Memory B cell (primary cell): ENCODE results near the gene SH3GL1.

Source experiments
- ATAC-seq: fragments of 150-1000 bp; cut with Tn5 transposase; 2 replicates; pipeline ENCODE4 v1.10.0; 2021; ENCODE audit warnings: low read depth, mild to moderate bottlenecking, moderate library complexity
- DNase-seq, 2 donors: peaks; one replicate each; pipeline ENCODE4 v3.0.0; 2022; ENCODE audit warnings: low spot score in 2 of 2
- H3K27ac Mint-ChIP-seq: one replicate; pipeline ENCODE4 v1.8.0; 2022; ENCODE audit warnings: mild to moderate bottlenecking, moderate library complexity, mixed read lengths
- H3K27me3 Mint-ChIP-seq: one replicate; pipeline ENCODE4 v1.8.0; 2022; ENCODE audit warnings: mixed read lengths
- H3K36me3 Mint-ChIP-seq: one replicate; pipeline ENCODE4 v1.8.0; 2022; ENCODE audit warnings: mild to moderate bottlenecking, mixed read lengths
- H3K4me1 Mint-ChIP-seq: one replicate; pipeline ENCODE4 v1.8.0; 2022; ENCODE audit warnings: mixed read lengths
- H3K4me3 Mint-ChIP-seq: one replicate; pipeline ENCODE4 v1.8.0; 2022; ENCODE audit warnings: mild to moderate bottlenecking, moderate library complexity, mixed read lengths
- H3K9me3 Mint-ChIP-seq: one replicate; pipeline ENCODE4 v1.8.0; 2022; ENCODE audit warnings: mixed read lengths

SH3GL1 gene

DNA sequence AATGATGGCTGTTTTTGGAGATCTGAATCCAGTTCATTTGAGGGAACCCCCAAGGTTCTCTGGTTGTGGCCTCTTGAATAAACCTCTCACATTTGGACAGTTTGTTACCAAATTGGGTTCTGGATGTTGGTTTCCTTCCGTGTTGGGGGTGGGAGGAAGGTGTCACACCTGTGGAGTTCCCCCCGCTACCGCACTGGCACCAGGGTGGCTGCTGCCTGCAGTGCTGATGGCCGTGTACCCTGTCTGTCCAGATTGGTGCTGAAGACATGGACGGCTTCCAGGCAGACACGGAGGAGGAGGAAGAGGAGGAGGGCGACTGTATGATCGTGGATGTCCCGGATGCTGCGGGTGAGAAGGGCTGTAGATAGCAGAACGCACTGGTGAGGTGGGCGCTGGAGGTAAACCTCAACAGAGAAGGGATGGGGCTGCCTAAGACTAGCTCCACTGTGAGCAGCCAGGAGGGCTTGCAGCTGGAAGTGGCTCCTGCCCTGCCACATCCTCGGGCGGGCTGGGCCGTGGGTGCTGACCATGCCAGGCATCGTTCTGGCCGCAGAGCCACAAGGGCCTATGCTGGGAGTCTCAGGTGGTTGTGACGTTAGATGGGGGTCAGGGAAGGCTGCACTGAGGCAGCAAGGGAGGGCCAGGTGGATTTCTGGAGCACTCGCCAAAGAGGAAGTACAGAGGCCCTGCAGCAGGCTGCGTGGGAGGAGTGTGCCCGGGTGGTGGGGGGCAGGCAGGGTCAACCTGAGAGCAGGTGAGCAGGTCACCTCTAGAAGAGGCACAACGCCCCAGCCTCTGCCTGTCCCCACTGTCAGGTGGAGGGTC is 41.9 kb upstream of the SH3GL1 start:
- no peak for DNase-seq
- peak overlapping the region; percentile 95 for H3K27ac Mint-ChIP-seq
- ATAC-seq, result peak; percentile 78
- H3K4me1 Mint-ChIP-seq, result peaks cover 10% of the 10 kb centered on the region
- H3K27me3 Mint-ChIP-seq, result no peaks in the 10 kb centered on the region
- peaks cover 5% of the 10 kb centered on the region for H3K36me3 Mint-ChIP-seq
- H3K9me3 Mint-ChIP-seq, result no peaks in the 10 kb centered on the region
- peak overlapping the region; percentile 90 for H3K4me3 Mint-ChIP-seq

DNA sequence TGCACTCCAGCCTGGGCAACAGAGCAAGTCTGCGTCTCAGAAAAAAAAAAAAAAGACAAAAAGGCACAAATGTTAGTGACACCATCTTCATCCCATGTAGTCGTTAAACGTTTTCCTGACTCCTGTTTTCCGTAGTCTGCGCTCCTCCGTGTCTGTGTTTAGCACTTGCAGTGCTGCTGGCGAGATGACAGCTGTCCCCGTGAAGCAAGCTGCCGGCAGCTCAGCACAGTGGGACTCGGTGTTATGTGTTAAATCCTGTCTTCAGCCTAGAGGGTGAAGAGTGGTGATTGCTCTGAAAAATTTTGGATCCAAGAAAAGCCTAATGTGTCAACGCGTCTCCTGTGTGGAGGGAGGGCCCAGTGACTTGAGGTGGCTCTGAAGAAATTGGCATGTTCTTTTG is 38.9 kb upstream of the SH3GL1 start:
- DNase-seq (no peak), ATAC-seq (no peak)
- Mint-ChIP-seq H3K4me1 (peaks cover 15% of the 10 kb centered on the region), H3K36me3 (peaks cover 6% of the 10 kb centered on the region), H3K9me3 (no peaks in the 10 kb centered on the region), H3K27me3 (no peaks in the 10 kb centered on the region), H3K27ac (peak overlapping the region; percentile 69), H3K4me3 (no peak overlapping the region)

DNA sequence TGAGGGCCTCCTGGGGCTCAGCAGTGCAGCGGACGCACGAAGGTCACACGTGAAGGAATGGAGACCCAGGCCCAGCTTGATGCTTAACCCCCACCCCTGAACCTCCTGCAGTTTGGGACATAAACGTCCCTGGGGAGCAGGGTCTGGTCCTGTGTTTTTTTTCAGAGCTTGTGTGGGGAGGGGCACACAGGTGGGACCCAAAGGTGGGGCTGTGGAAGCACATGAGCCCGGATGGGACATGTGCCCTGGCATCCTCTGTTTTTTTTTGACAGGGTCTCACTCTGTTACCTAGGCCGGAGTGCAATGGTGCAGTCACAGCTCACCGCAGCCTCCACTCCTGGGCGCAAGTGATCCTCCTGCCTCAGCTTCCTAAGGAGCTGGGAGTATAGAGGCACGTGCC is 36.8 kb upstream of the SH3GL1 start:
- Mint-ChIP-seq H3K27me3 (no peaks in the 10 kb centered on the region), H3K4me3 (no peak overlapping the region), H3K27ac (no peak overlapping the region), H3K36me3 (peaks cover 6% of the 10 kb centered on the region), H3K9me3 (no peaks in the 10 kb centered on the region), H3K4me1 (peaks cover 10% of the 10 kb centered on the region)
- no peak for ATAC-seq
- no peak for DNase-seq

DNA sequence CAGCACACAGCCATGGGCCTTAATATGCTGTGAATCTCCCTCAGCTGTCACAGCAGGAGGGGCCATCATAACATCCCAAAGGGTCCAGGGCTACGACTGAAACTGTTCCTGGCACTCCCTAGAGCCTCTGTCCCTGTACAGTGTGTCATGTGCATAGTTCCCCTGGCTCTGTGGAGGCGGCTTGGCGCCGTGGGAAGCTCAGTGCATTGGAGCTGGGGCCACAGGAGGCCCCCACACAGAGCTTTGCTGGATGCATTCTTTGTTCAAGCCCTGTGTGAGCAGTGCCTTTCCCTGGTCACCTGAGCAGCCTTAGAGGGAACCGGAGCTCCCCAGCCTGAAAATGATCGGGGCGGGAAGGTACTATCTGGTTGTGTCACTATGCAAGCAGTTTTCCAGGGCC is 35.9 kb upstream of the SH3GL1 start:
- no peak overlapping the region for H3K4me3 Mint-ChIP-seq
- no peak for DNase-seq
- no peaks in the 10 kb centered on the region for H3K9me3 Mint-ChIP-seq
- peaks cover 16% of the 10 kb centered on the region for H3K4me1 Mint-ChIP-seq
- peaks cover 6% of the 10 kb centered on the region for H3K36me3 Mint-ChIP-seq
- ATAC-seq, result no peak
- H3K27ac Mint-ChIP-seq, result no peak overlapping the region
- no peaks in the 10 kb centered on the region for H3K27me3 Mint-ChIP-seq

DNA sequence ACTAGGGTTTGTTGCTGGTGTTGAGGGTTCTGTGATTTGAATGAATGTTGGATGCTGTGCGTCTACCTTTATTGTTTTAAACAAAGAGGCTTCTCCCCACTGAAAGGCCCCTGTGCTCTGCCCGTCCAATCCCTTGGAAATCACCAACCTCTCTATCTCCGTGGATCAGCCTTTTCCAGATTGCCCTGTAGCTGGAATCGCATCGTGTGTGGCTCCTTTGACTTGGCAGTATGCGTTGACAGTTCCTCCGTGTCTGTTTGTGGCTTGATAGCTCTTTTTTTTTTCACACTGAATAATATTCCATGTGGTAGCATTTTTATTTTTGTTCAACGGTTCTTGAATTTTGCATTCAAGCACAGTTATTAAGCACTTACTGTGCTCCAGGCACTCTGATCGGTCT is 34.0 kb upstream of the SH3GL1 start:
- H3K9me3 Mint-ChIP-seq, result no peaks in the 10 kb centered on the region
- no peak overlapping the region for H3K4me3 Mint-ChIP-seq
- DNase-seq (no peak), ATAC-seq (no peak)
- H3K36me3 Mint-ChIP-seq, result peaks cover 6% of the 10 kb centered on the region
- H3K4me1 Mint-ChIP-seq, result peaks cover 25% of the 10 kb centered on the region
- no peaks in the 10 kb centered on the region for H3K27me3 Mint-ChIP-seq
- H3K27ac Mint-ChIP-seq, result peak overlapping the region; percentile 72

DNA sequence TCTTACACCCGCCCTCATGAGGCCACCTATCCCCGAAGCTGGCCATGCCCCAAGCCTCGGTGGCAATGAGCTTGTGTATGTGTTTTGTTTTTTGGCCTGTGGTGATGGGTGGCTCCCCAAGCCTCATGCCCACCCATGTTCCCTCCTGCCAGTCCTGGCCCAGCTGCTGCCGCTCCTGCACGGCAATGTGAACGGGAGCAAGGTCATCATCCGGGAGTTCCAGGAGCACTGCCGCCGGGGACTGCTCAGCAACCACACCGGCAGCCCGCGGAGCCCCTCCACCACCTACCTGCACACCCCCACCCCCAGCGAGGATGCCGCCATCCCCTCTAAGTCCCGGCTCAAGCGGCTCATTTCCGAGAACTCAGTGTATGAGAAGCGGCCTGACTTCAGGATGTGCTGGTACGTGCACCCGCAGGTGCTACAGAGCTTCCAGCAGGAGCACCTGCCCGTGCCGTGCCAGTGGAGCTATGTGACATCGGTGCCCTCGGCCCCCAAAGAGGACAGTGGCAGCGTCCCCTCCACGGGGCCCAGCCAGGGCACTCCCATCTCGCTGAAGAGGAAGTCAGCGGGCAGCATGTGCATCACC is 32.7 kb upstream of the SH3GL1 start:
- Mint-ChIP-seq H3K4me1 (peaks cover 29% of the 10 kb centered on the region), H3K27me3 (no peaks in the 10 kb centered on the region)
- ATAC-seq, result no peak

DNA sequence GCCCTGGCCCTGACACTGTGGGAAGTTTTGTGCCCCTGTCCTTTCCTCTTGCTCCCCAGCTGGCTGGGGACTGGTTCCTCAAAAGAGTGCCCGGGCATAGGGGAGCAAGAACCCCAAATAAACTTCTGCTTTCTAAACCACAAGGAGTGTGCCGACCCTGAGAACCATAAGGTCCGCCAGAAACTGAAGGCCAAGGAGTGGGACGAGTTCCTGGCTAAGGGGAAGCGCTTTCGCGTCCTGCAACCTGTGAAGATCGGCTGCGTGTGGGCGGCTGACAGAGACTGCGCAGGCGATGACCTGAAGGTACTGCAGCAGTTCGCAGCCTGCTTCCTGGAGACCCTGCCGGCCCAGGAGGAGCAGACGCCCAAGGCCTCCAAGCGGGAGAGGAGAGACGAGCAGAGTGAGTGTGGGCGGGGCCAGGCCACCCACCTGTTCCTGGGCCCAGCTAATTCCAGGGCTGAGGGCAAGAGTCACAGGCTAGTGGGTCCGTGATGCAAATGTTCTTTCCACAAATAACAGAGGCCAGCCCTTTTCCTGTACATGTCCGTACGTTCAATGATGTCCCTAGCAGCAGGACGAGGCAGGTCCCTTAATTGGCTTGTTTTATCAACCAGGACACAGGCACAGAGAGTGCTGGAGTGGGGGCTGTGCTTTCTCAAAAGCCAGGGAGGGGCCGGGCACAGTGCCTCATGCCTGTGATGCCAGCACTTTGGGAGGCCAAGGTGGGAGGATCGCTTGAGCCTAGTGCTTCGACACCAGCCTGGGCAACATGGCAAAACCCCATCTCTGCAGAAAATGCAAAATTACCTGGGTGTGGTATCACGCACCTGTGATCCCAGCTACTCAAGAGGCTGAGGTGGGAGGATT is 31.7 kb upstream of the SH3GL1 start:
- Mint-ChIP-seq H3K9me3 (no peaks in the 10 kb centered on the region), H3K36me3 (peaks cover 6% of the 10 kb centered on the region), H3K27ac (peak overlapping the region; percentile 95), H3K27me3 (no peaks in the 10 kb centered on the region), H3K4me1 (peaks cover 29% of the 10 kb centered on the region), H3K4me3 (peak overlapping the region; percentile 87)
- peak; percentile 74 for ATAC-seq
- DNase-seq, result peak; percentile 52

More for the DNA sequence above, 32.7 kb upstream of the SH3GL1 start:
- H3K36me3 Mint-ChIP-seq, result peaks cover 6% of the 10 kb centered on the region
- H3K4me3 Mint-ChIP-seq, result peak overlapping the region; percentile 11
- no peak for DNase-seq
- H3K27ac Mint-ChIP-seq, result no peak overlapping the region
- no peaks in the 10 kb centered on the region for H3K9me3 Mint-ChIP-seq

DNA sequence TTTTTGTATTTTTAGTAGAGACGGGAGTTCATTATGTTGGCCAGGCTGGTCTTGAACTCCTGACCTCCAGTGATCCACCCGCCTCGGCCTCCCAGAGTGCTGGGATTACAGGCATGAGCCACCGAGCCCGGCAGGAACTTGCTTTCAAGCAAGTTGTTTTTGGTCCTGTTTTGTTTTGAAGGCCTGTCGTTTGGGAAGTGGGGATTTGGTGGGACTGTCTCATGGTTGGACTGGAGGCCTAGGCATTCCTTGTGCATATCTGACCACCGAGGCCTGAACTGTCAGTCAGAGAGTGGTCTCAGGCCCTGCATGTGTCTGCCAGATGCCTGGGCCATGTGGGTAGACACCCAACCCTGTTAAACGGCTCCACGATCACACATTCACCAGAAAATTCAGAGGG is 30.9 kb upstream of the SH3GL1 start:
- ATAC-seq, result peak; percentile 3
- Mint-ChIP-seq H3K36me3 (peaks cover 6% of the 10 kb centered on the region), H3K4me3 (peak overlapping the region; percentile 87), H3K27me3 (no peaks in the 10 kb centered on the region), H3K9me3 (no peaks in the 10 kb centered on the region), H3K4me1 (peaks cover 29% of the 10 kb centered on the region), H3K27ac (peak overlapping the region; percentile 95)
- DNase-seq, result no peak

DNA sequence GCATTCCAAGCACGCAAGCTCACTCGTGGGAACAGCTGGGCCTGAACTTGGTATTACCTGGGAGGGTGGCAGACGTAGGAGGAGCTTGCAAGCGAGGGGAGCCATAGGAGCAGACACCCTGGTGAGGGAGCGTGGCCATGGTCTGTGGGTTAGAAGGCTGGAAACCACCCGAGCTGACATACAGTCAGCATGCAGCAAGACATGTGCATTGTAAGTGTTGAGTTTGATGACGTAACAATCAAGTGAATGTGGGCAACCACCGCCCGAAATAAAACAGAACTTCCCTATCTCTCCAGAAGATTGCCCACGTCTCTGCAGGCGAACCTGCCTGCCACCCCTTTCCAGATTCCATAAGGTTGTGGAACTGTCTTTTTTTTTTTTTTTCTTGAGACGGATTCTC is 30.4 kb upstream of the SH3GL1 start:
- Mint-ChIP-seq H3K4me1 (peaks cover 29% of the 10 kb centered on the region), H3K27ac (peak overlapping the region; percentile 95), H3K9me3 (no peaks in the 10 kb centered on the region), H3K36me3 (peaks cover 6% of the 10 kb centered on the region), H3K4me3 (peak overlapping the region; percentile 87), H3K27me3 (no peaks in the 10 kb centered on the region)
- DNase-seq, result peak; percentile 46 to 61
- peak; percentile 86 for ATAC-seq

DNA sequence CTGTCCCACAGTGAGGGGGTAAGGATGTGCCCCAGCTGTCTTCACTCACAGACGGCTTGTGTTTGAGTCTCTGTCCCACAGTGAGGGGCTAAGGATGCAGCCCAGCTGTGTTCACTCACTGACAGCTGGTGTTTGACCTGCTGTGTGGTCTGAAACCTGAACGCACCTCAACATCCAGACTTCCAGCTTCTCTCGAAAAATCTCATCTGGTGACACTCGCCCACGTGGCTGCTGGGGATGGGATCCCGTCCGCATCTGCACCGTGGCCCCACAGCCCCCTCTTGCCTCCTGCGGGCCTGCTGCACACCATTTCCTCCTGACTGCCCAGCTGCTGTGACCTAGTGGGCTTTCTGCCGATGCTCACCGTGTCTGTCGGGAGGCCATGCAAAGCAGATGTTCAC is 29.4 kb upstream of the SH3GL1 start:
- H3K9me3 Mint-ChIP-seq, result no peaks in the 10 kb centered on the region
- peak overlapping the region; percentile 95 for H3K27ac Mint-ChIP-seq
- no peak for DNase-seq
- no peak overlapping the region for H3K4me3 Mint-ChIP-seq
- no peak for ATAC-seq
- peaks cover 5% of the 10 kb centered on the region for H3K36me3 Mint-ChIP-seq
- H3K4me1 Mint-ChIP-seq, result peaks cover 29% of the 10 kb centered on the region
- H3K27me3 Mint-ChIP-seq, result no peaks in the 10 kb centered on the region

DNA sequence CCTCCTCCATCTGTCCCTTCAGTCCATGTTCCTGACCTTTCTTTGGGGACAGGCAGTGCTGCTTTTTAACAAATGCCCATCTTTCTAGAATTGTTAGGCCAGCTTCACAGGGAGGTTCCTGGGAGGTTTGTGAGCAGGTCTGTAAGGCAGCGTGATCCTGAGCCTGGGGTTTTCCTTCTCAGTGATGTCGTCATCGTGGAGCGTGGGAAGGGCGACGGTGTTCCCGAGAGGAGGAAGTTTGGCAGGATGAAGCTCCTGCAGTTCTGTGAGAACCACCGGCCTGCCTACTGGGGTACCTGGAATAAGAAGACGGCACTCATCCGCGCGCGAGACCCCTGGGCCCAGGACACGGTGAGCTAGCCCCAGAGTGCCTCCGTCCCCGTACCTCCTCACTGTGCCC is 28.9 kb upstream of the SH3GL1 start:
- H3K9me3 Mint-ChIP-seq, result no peaks in the 10 kb centered on the region
- H3K27me3 Mint-ChIP-seq, result no peaks in the 10 kb centered on the region
- peak overlapping the region; percentile 95 for H3K27ac Mint-ChIP-seq
- H3K36me3 Mint-ChIP-seq, result peaks cover 2% of the 10 kb centered on the region
- no peak for ATAC-seq
- no peak overlapping the region for H3K4me3 Mint-ChIP-seq
- H3K4me1 Mint-ChIP-seq, result peaks cover 24% of the 10 kb centered on the region
- no peak for DNase-seq

DNA sequence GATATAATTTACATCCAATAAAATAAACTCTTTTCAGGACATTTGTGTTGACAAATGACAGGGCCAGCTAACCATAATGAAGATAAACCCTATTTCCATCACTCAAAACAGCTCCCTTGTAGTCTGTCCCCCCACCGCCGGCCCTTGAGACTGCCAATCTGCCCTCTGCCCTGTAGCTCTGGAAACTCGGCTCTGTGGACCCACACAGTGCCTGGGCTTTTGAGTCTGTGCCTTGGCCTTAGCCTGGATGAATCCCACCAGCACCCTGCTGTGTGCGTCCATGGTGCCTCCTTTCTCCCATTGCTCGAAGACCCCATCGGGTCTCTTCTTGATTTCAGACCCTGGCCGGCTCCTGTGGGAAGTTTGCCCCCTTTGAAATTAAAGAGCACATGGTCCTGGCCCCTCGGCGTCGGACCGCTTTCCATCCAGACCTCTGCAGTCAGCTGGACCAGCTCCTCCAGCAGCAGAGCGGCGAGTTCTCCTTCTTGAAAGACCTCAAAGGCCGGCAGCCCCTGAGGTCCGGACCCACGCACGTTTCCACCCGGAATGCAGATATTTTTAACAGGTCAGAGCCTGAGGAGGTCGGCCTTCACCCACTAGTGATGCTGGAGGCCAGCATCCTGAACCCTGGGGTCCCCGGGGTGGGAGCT is 28.1 kb upstream of the SH3GL1 start:
- Mint-ChIP-seq H3K9me3 (no peaks in the 10 kb centered on the region), H3K4me3 (no peak overlapping the region), H3K27me3 (no peaks in the 10 kb centered on the region), H3K27ac (peak overlapping the region; percentile 95), H3K4me1 (peaks cover 24% of the 10 kb centered on the region), H3K36me3 (peaks cover 2% of the 10 kb centered on the region)
- no peak for ATAC-seq
- DNase-seq, result no peak

DNA sequence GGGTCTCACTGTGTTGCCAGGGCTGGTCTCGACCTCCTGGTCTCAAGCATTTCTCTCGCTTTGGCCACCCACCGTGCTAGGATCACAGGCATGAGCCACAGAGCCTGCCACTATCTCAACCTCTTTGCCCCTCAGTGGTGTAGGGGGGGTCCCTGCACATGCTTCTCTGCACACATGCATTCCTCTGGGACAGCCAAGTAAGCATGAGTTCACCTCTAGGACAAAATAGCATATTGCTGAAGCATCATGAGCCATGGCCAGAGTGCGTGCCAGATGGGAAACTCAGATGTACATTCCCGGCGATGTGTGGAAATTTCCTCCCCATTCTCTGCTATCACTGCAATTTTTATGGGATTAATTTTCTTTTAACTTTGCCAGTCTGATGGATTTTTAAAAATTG is 25.2 kb upstream of the SH3GL1 start:
- Mint-ChIP-seq H3K4me3 (no peak overlapping the region), H3K9me3 (no peaks in the 10 kb centered on the region), H3K27ac (no peak overlapping the region), H3K4me1 (peaks cover 10% of the 10 kb centered on the region), H3K27me3 (no peaks in the 10 kb centered on the region), H3K36me3 (peaks cover 6% of the 10 kb centered on the region)
- ATAC-seq, result no peak
- no peak for DNase-seq
